Measurements from ENCODE around the gene TM9SF4. TPM values are rescaled to one million over a fixed set of nuclear protein-coding genes. Genes with fewer than 3 reads are reported as not detected.
A peak's percentile ranks its signal among the peaks of the same experiment; 100 is the strongest.
"Not testable (repeated sequence)": the region's sequence is repeated elsewhere in the genome, so short reads cannot be mapped to it uniquely, and the experiment has no call there.

Gene TM9SF4
- total RNA-seq, 1 experiment from 2014 or later = 45.9 TPM

- no peak for DNase-seq (ENCODE audit: low spot score)
Measured at GRCh38 chr20:32089637-32090362, 19.7 kb upstream of the TM9SF4 start.

GRCh38 chr20:32091888-32092346 is 17.6 kb upstream of the TM9SF4 start:
- DNase-seq (ENCODE audit: low spot score) = peak; percentile 91

- DNase-seq (ENCODE audit: low spot score) = no peak
Measured at GRCh38 chr20:32098786-32099185, 10.7 kb upstream of the TM9SF4 start.

- DNase-seq (ENCODE audit: low spot score) = no peak
Measured at GRCh38 chr20:32108814-32109391, 611 bp upstream of the TM9SF4 start.

- peak; percentile 33 for DNase-seq (ENCODE audit: low spot score)
Measured at GRCh38 chr20:32110173-32110704, 725 bp downstream of the TM9SF4 start.

- no peak for DNase-seq (ENCODE audit: low spot score)
Measured at GRCh38 chr20:32110727-32111126, 1.2 kb downstream of the TM9SF4 start.

GRCh38 chr20:32111156-32111686 is 1.7 kb downstream of the TM9SF4 start:
- no peak for DNase-seq (ENCODE audit: low spot score)

- no peak for DNase-seq (ENCODE audit: low spot score)
Measured at GRCh38 chr20:32111753-32112152, 2.2 kb downstream of the TM9SF4 start.

GRCh38 chr20:32112841-32113240 is 3.3 kb downstream of the TM9SF4 start:
- no peak for DNase-seq (ENCODE audit: low spot score)

- DNase-seq (ENCODE audit: low spot score) = no peak
Measured at GRCh38 chr20:32113591-32114260, 4.2 kb downstream of the TM9SF4 start.

GRCh38 chr20:32114305-32114960 is 4.9 kb downstream of the TM9SF4 start:
- DNase-seq (ENCODE audit: low spot score) = no peak

GRCh38 chr20:32115211-32115767 is 5.8 kb downstream of the TM9SF4 start:
- DNase-seq (ENCODE audit: low spot score) = no peak

- no peak for DNase-seq (ENCODE audit: low spot score)
Measured at GRCh38 chr20:32116079-32116521, 6.6 kb downstream of the TM9SF4 start.

GRCh38 chr20:32116796-32117195 is 7.3 kb downstream of the TM9SF4 start:
- DNase-seq (ENCODE audit: low spot score) = not testable (repeated sequence)

- DNase-seq (ENCODE audit: low spot score) = not testable (repeated sequence)
Measured at GRCh38 chr20:32118427-32118826, 8.9 kb downstream of the TM9SF4 start.

- no peak for DNase-seq (ENCODE audit: low spot score)
Measured at GRCh38 chr20:32119734-32120133, 10.2 kb downstream of the TM9SF4 start.

- DNase-seq (ENCODE audit: low spot score) = not testable (repeated sequence)
Measured at GRCh38 chr20:32121908-32122307, 12.4 kb downstream of the TM9SF4 start.

- DNase-seq (ENCODE audit: low spot score) = no peak
Measured at GRCh38 chr20:32123088-32123487, 13.6 kb downstream of the TM9SF4 start.

GRCh38 chr20:32124916-32125454 is 15.5 kb downstream of the TM9SF4 start:
- DNase-seq (ENCODE audit: low spot score) = no peak

GRCh38 chr20:32125506-32125905 is 16.0 kb downstream of the TM9SF4 start:
- no peak for DNase-seq (ENCODE audit: low spot score)

- DNase-seq (ENCODE audit: low spot score) = no peak
Measured at GRCh38 chr20:32126919-32127318, 17.4 kb downstream of the TM9SF4 start.
